ENCODE results near the gene GPATCH1. TPM values are rescaled to one million over a fixed set of nuclear protein-coding genes. Genes with fewer than 3 reads are reported as not detected.

GPATCH1 gene
- total and polyA plus RNA-seq, 2 of the 13 experiments (the other 11 are each of a cell fraction or from before 2014, with no cell fraction given), result 6.8 to 6.9 TPM

DNA sequence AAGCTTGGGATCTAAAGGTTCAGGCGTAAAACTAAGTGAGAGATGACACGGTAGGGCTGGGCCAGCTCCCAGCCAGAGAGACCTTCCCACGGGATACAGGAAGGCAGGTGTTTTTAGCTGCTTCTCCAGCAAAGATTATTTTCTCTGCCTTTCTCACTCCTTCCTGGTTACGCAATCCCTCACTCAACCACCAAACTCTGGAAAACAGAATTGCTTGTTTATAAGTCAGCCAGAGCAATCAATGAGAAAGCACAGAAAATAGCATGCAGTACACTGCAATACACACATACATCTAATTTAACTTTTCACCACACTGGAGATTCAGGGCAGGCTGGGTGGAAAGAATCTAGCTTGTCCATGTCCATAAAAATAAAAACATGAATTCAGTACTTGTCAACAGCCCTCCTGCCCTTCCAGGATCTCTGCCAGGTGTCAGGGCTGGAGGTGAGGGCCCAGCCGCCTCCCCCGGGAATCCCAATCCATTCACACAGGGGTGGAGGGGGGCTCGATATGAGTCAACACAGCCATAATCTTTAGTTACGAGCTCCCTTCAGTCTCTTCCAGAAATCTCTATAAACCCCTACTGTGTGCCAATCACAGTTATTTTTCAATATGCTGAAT is 28.5 kb upstream of the GPATCH1 start (continued):
- TF ChIP-seq, protein P1, sequence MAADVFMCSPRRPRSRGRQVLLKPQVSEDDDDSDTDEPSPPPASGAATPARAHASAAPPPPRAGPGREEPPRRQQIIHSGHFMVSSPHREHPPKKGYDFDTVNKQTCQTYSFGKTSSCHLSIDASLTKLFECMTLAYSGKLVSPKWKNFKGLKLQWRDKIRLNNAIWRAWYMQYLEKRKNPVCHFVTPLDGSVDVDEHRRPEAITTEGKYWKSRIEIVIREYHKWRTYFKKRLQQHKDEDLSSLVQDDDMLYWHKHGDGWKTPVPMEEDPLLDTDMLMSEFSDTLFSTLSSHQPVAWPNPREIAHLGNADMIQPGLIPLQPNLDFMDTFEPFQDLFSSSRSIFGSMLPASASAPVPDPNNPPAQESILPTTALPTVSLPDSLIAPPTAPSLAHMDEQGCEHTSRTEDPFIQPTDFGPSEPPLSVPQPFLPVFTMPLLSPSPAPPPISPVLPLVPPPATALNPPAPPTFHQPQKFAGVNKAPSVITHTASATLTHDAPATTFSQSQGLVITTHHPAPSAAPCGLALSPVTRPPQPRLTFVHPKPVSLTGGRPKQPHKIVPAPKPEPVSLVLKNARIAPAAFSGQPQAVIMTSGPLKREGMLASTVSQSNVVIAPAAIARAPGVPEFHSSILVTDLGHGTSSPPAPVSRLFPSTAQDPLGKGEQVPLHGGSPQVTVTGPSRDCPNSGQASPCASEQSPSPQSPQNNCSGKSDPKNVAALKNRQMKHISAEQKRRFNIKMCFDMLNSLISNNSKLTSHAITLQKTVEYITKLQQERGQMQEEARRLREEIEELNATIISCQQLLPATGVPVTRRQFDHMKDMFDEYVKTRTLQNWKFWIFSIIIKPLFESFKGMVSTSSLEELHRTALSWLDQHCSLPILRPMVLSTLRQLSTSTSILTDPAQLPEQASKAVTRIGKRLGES (CRISPR knock-in tag; IDR thresholded peaks at IDR 0.05; ENCODE audit: borderline replicate concordance), result no peak
- TF ChIP-seq MZF1 (CRISPR knock-in tag; IDR thresholded peaks at IDR 0.05; ENCODE audit: borderline replicate concordance), result no peak
- 0 out of 2 replicates have a peak, but pooled peaks have one; percentile 32 for TF ChIP-seq ZNF644 (CRISPR knock-in tag; IDR thresholded peaks at IDR 0.05; ENCODE audit: low read depth)
- no peak for TF ChIP-seq ZC3H13 (CRISPR knock-in tag; IDR thresholded peaks at IDR 0.05)
- no peak for TF ChIP-seq AHR (CRISPR knock-in tag; IDR thresholded peaks at IDR 0.05)
- TF ChIP-seq SAP130 (CRISPR knock-in tag; IDR thresholded peaks at IDR 0.05; ENCODE audit: low read depth), result peak; percentile 78
- no peak for TF ChIP-seq HNRNPLL (IDR thresholded peaks at IDR 0.05; ENCODE audit: low read depth, low read length, poor library complexity, severe bottlenecking)
- TF ChIP-seq ZSCAN22 (CRISPR knock-in tag; IDR thresholded peaks at IDR 0.05), result no peak
- peak; percentile 76 for TF ChIP-seq MED1 (CRISPR knock-in tag; IDR thresholded peaks at IDR 0.05)
- no peak for TF ChIP-seq ZNF160 (CRISPR knock-in tag; IDR thresholded peaks at IDR 0.05)
- no peak for TF ChIP-seq MAFK (conservative IDR thresholded peaks at IDR 0.05 in 1 of 2, IDR thresholded peaks at IDR 0.05 in 1 of 2; ENCODE audit: low read length in 2 of 2)
- TF ChIP-seq, protein P2, sequence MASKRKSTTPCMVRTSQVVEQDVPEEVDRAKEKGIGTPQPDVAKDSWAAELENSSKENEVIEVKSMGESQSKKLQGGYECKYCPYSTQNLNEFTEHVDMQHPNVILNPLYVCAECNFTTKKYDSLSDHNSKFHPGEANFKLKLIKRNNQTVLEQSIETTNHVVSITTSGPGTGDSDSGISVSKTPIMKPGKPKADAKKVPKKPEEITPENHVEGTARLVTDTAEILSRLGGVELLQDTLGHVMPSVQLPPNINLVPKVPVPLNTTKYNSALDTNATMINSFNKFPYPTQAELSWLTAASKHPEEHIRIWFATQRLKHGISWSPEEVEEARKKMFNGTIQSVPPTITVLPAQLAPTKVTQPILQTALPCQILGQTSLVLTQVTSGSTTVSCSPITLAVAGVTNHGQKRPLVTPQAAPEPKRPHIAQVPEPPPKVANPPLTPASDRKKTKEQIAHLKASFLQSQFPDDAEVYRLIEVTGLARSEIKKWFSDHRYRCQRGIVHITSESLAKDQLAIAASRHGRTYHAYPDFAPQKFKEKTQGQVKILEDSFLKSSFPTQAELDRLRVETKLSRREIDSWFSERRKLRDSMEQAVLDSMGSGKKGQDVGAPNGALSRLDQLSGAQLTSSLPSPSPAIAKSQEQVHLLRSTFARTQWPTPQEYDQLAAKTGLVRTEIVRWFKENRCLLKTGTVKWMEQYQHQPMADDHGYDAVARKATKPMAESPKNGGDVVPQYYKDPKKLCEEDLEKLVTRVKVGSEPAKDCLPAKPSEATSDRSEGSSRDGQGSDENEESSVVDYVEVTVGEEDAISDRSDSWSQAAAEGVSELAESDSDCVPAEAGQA (IDR thresholded peaks at IDR 0.05; ENCODE audit: low read depth), result no peak
- TF ChIP-seq, protein P2 (CRISPR knock-in tag; IDR thresholded peaks at IDR 0.05; ENCODE audit: borderline replicate concordance), result no peak
- TF ChIP-seq GATAD2A (CRISPR knock-in tag; IDR thresholded peaks at IDR 0.05), result peak; percentile 92
- no peak for TF ChIP-seq ZFP82 (CRISPR knock-in tag; IDR thresholded peaks at IDR 0.05; ENCODE audit: borderline replicate concordance)
- TF ChIP-seq ZMYM3 (CRISPR knock-in tag; IDR thresholded peaks at IDR 0.05), result 0 out of 2 replicates have a peak, but pooled peaks have one; percentile 24
- no peak for TF ChIP-seq ZNF10 (CRISPR knock-in tag; IDR thresholded peaks at IDR 0.05; ENCODE audit: borderline replicate concordance, low read depth)
- no peak for TF ChIP-seq PLRG1 (conservative IDR thresholded peaks at IDR 0.05)
- TF ChIP-seq PHF8 (CRISPR knock-in tag; IDR thresholded peaks at IDR 0.05), result no peak
- peak; percentile 48; the same call in 1 of the 2 replicates for TF ChIP-seq ZFP90 (CRISPR knock-in tag; IDR thresholded peaks at IDR 0.05; ENCODE audit: borderline replicate concordance)
- TF ChIP-seq, protein P3, sequence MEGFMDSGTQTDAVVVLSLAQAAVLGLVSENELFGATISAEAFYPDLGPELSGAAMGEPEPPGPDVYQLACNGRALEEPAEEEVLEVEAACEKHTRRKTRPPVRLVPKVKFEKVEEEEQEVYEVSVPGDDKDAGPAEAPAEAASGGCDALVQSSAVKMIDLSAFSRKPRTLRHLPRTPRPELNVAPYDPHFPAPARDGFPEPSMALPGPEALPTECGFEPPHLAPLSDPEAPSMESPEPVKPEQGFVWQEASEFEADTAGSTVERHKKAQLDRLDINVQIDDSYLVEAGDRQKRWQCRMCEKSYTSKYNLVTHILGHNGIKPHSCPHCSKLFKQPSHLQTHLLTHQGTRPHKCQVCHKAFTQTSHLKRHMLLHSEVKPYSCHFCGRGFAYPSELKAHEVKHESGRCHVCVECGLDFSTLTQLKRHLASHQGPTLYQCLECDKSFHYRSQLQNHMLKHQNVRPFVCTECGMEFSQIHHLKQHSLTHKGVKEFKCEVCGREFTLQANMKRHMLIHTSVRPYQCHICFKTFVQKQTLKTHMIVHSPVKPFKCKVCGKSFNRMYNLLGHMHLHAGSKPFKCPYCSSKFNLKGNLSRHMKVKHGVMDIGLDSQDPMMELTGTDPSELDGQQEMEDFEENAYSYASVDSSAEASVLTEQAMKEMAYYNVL (CRISPR knock-in tag; IDR thresholded peaks at IDR 0.05; ENCODE audit: borderline replicate concordance), result peak; percentile 95
